NCI-H82 (cell line): ENCODE results near the gene CEMIP.
A peak's percentile ranks its signal among the peaks of the same experiment; 100 is the strongest.

Source experiments
- DNase-seq: peaks from one replicate; lab custom pipeline; 2025; lab: John Stamatoyannopoulos, UW

CEMIP gene

GRCh38 chr15:80778964-80779657 lies at the start of gene CEMIP:
Gene CEMIP, plus strand, starts transcription at chr15:80779370. Its CDS starts 94,510 bp downstream, at chr15:80873880.
- DNase-seq = peak; percentile 78

DNA sequence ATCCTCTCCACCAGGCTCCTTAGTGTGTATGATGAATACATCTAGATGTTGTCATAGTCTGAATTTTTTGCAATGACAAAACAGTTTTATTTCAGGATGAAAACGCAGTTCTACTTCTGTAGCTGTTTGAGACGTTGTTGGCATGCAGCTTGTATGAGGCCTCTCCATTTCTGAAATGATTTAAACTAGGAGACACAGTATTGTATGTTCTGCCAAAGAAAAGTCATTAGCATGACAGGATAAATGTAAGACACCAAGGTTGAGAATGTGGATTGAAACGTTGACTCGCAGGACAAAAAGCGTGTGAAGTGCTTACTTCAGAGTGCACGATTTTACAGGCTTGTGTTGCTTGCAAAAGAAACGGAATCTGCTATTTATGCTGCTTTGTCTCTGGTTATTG lies 48.8 kb upstream of the CEMIP start:
- DNase-seq = no peak

DNA sequence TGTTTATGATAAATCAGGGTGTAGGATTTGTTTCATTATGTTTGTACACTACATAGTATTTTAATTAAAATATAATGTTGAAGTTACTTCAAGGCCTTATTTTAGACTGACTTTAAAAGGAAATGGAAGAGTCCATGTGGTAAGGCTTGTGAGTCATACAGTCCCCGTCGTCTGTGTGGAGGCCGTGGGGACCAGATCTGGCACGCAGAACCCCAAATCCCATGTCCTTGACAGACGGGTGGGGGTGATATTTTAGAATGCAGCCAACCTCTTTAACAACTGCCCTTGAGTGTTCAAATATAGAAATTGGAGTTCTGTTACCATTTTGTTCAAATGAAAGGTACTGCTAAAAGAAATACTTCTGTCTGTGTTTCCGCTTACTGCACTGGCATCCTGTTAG lies 48.2 kb upstream of the CEMIP start:
- no peak for DNase-seq

DNA sequence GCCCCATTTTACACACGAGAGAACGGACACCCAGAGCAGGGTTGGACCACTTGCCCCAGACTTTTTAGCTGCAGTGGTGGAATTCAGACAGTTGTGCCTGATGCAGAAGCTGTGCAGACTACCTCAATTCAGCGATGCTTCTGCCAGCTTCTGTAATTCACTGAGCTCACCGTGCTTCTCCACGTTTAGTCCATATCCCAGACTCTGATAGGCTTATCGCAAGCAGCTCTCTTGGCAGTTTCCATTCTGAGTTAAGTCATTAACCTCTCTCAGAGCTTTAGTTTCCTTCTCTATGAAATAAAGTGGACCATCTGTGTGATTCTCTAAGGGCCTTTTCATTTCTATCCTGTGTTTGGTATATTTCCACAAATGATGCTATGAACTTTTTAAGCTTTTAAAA lies 47.0 kb upstream of the CEMIP start:
- DNase-seq = peak; percentile 4

GRCh38 chr15:80732818-80733217 lies 46.4 kb upstream of the CEMIP start:
- no peak for DNase-seq

- DNase-seq = no peak
Observed at GRCh38 chr15:80733460-80733859, 45.7 kb upstream of the CEMIP start.

GRCh38 chr15:80735344-80735743 lies 43.8 kb upstream of the CEMIP start:
- no peak for DNase-seq

- DNase-seq = no peak
Observed at GRCh38 chr15:80736560-80736959, 42.6 kb upstream of the CEMIP start.

GRCh38 chr15:80739919-80740318 lies 39.3 kb upstream of the CEMIP start:
- DNase-seq = no peak

- no peak for DNase-seq
Observed at GRCh38 chr15:80742081-80742480, 37.1 kb upstream of the CEMIP start.

DNA sequence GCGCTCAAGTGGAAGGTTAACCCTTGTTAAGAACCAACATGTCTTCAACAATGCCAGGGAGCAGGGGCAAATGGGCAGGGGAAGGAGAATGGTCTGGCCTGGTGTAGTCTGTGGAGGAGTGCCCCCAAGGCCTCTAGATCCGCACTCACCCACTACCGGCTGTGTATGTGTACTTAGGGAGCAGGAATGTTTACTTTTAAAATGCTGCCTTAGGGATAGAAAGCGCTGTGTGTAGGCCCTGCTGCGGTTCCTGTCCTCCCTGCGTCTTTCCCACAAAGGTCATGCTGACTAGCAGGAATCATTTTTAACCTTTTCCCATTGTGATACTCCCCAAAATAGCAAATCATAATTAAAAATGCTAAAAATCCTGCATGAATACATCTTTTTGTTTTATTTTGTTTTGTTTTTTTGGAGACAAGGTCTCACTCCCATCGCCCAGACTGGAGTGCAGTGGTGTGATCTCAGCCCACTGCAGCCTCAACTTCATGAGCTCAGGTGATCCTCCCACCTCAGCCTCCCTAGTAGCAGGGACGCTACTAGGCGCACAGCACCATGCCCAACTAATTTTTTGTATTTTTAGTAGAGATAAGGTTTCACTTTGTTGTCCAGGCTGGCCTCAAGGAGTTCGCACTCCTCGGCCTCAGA lies 35.9 kb upstream of the CEMIP start:
- no peak for DNase-seq

- no peak for DNase-seq
Observed at GRCh38 chr15:80744415-80744814, 34.8 kb upstream of the CEMIP start.

DNA sequence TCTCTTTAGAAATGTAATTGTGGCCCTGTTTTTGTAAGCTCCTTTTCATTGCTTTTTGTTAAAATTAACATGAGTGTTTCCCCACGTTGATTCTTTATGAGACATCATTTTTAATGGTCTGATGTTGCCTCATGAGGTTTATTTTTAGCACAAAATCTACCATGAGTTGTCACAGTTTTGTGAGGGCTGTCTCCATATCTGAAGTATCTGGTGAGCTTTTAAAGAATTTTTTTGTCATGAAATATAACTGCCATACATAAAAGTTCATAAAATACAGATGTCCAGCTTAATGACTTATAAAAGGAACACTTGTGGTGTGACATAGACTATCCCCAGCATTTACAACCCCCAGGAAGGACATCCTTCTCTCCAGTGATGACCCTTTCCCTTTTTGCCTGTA lies 34.3 kb upstream of the CEMIP start:
- no peak for DNase-seq

DNA sequence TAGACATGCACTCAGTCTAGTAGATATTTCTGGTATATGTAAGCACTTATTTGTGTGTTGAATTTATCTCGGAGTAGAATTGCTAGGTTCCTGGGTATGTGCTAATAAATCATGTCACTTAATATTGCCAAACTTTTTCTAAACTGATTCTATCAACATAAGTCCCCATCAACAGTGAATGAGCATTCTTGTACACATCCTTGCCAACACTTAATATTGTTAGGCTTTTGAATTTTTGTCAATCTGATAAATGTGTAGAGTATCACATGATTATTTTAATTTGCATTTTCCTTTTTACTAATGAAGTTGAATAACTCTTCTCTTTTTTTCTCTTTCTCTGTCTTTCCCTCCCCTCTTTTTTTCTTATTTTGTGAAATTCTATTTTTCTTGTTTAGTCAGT lies 33.3 kb upstream of the CEMIP start:
- no peak for DNase-seq

DNA sequence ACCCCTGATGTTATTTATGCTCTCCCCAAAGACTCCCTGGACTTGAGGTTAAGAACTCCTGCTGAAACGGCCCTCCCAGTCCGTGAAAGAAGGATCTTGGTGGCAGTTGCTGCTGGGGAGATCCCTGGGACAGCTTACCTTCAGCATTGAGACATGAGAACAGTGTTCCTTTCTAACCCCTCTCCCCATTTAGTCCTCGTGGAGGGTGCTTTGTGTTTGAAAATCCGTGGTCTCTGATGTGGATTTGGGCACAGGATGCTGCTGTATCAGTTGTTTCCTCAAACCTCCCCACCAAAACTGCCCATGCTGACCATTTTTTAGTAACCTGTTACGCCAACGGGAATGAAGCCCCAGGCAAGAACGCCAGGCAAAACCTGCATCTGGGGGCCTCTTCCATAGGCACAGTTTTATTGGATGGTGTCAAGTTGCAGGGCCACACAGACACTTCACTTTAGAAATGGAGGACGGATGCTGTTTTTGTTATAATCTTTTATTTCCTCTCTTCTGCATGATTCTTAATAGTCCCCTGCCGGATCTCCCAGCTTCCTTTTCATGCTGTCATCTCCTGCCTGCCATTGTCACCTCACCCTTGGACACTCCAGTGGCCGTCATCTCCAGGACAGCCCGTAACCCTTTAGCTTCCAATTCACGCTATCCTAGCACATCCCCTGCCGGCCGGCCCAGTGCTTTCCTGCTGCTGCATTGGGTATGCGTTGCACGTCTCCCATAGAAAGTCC lies 31.7 kb upstream of the CEMIP start:
- DNase-seq = no peak

DNA sequence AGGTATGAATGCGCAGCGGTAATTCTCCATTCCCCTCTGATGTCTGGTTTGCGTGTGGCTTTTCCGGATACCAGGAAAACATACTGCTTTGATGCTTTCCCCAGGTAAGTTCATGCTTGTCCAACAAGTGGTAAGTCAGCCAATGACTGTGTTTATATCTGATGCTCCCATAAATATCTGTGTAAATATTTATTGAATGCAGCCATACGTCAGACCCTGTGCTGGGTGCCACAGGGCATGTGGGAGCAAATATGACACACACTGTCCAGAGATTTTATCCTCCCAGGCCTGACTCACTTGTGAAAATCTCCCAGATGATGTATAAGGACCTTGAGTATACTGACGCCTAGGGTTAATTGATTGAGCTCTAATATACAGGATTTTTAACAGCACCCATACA lies 29.6 kb upstream of the CEMIP start:
- DNase-seq = no peak

GRCh38 chr15:80750575-80750974 lies 28.6 kb upstream of the CEMIP start:
- DNase-seq = no peak

- DNase-seq = no peak
Observed at GRCh38 chr15:80752204-80752603, 27.0 kb upstream of the CEMIP start.

DNA sequence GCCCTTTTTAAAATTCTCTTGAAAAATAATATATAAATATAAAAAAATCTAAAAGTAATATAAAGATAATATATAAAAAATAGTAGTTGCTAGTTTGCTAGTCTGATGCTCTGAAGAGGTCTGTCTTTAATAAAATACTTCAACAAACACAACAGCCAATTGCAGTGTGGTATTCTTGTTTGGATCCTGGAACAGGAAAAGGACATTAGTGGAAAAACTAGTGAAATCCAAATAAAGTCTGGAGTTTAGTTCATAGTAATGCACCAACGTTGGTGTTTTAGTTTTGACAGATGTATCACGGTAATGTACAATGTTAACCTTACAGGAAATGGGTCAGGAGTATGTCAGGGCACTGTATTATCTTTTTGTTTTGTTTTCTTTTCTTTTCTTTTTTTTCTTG lies 26.0 kb upstream of the CEMIP start:
- no peak for DNase-seq

DNA sequence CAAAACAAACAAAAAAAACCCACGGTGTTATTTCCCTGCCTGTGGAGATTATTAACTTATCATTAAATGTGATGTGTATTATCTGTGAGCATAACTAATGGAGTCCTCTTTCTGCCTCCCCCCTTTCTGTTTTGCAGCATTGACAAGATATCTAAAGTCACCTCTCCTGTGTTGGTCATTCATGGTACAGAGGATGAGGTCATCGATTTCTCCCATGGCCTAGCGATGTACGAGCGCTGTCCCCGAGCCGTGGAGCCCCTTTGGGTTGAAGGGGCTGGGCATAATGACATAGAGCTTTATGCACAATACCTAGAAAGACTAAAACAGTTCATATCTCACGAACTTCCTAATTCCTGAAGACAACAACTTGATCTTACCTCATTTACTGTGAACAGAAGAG lies 25.2 kb upstream of the CEMIP start:
- no peak for DNase-seq

DNA sequence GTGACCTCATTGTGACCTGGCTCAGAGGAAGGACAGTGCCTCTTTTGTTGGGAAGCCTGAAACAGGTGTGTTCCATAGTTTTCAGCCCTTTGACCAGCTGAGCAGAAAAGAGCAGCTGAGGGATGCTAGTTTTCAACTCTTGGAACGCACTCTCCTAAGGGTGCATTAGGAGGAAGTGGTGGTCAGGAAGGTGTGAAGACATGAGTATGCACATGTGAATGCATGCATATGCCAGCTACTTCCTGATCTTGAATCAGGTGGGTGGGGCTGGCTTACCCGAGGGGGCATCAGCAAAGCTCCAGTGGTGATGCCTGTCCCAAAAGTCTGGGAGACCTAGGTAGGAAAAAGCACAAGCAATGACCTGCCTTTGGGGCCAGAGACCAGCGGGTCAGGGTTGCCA lies 23.3 kb upstream of the CEMIP start:
- no peak for DNase-seq

DNA sequence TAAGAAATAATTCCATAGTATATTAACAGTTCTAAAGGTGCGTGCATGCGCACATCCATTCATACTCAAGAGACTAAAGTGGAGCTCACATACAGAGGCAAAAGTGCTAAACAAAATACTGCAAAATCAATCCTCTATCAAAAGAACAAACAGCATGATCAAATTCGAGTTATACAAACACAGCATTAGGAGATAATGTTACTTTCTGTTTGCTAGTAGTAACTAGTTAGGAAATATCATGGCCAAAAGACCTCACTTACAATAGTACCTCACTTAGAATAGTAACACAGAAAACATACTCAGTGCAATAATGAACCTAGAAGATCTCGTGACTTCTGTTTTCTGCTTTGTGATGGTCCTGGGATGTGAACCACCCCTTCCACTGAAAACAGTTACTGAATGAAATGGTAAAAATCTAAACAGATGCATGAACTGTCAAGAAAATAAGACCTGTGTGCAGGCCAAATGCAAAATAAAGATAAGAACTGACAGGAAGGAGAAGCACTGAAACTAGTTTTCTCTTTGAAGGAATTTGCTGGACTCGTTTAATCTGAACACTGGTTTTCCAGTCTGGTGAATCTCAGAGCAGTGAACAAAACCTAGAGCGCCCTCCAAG lies 20.9 kb upstream of the CEMIP start:
- DNase-seq = no peak

DNA sequence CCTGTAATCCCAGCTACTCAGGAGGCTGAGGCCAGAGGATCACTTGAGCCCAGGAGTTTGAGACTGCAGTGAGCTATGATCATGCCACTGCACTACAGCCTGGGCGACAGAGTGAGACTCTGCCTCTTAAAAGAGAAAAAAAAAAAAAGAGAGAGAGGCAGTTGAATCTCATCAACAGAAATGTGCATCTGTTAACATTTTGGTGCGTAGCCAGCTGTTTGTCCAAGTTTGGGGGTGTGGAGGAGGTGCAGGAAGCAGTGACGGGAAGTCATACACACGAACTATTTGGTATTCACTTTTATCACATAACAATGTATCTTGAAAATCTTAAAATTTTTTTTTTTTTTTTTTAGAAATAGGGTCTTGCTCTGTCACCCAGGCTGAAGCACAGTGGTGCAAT lies 18.2 kb upstream of the CEMIP start:
- no peak for DNase-seq
